Measurements from ENCODE around the gene KCTD13.

KCTD13 gene

DNA sequence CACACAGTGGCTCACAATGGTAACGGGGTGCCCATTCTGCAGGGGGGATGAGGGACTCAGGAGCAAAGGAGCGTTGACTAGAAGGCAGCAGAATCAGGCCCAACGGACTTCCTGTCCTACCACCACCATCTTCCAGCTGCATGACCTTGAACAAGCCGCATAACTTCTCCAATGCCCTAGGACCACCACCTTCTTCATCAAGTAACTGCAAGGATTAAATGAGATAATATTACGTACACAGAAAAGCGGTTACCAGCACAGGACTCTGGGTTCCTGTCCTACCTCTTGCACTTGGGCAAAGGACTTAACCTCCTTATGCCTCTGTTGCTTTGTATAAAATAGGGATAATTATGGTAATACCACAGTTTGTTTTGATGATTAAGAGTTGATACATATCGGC is 21.1 kb downstream of the KCTD13 start:
- no peak for DNase-seq (ENCODE audit: low spot score)
- TF ChIP-seq, protein P1, sequence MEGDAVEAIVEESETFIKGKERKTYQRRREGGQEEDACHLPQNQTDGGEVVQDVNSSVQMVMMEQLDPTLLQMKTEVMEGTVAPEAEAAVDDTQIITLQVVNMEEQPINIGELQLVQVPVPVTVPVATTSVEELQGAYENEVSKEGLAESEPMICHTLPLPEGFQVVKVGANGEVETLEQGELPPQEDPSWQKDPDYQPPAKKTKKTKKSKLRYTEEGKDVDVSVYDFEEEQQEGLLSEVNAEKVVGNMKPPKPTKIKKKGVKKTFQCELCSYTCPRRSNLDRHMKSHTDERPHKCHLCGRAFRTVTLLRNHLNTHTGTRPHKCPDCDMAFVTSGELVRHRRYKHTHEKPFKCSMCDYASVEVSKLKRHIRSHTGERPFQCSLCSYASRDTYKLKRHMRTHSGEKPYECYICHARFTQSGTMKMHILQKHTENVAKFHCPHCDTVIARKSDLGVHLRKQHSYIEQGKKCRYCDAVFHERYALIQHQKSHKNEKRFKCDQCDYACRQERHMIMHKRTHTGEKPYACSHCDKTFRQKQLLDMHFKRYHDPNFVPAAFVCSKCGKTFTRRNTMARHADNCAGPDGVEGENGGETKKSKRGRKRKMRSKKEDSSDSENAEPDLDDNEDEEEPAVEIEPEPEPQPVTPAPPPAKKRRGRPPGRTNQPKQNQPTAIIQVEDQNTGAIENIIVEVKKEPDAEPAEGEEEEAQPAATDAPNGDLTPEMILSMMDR (IDR thresholded peaks at IDR 0.05; ENCODE audit: extremely low read depth, missing control alignments) = no peak

DNA sequence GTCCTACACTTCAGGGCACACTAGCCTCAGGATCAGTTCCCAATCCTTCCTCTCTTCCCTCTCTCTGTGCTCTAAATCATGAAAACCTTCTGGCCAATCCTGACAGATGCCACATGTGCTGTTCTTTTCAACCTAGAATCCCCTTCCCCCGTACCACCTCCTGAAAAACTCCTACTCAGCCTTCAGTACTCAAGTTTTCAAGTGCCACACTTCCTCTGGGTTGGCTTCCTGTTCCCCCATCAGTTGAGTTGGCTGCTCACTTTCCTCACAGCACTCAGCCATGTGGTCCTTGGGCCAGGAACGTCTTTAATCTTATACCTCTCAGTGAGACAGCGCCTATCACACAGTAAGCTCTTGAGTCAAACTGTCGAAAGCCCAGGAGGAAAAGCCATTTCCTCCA is 22.4 kb downstream of the KCTD13 start:
- TF ChIP-seq, protein P1 (IDR thresholded peaks at IDR 0.05; ENCODE audit: extremely low read depth, missing control alignments) = no peak

DNA sequence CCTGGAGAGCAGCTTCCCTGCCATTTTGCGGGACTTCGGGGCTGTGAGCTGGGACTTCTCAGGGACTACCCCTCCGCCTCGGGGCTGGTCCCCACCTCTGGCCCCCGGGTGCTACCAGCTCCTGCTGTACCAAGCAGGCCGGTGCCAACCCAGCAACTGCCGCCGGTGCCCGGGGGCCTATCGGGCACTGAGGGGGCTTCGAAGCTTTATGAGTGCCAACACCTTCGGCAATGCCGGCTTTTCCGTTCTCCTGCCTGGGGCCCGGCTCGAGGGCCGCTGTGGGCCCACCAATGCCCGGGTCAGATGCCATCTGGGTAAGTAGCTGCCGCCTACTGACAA is 24.4 kb downstream of the KCTD13 start:
- TF ChIP-seq, protein P1 (IDR thresholded peaks at IDR 0.05; ENCODE audit: extremely low read depth, missing control alignments) = no peak
- DNase-seq (ENCODE audit: low spot score) = no peak

More for the DNA sequence above, 22.4 kb downstream of the KCTD13 start:
- no peak for DNase-seq (ENCODE audit: low spot score)

DNA sequence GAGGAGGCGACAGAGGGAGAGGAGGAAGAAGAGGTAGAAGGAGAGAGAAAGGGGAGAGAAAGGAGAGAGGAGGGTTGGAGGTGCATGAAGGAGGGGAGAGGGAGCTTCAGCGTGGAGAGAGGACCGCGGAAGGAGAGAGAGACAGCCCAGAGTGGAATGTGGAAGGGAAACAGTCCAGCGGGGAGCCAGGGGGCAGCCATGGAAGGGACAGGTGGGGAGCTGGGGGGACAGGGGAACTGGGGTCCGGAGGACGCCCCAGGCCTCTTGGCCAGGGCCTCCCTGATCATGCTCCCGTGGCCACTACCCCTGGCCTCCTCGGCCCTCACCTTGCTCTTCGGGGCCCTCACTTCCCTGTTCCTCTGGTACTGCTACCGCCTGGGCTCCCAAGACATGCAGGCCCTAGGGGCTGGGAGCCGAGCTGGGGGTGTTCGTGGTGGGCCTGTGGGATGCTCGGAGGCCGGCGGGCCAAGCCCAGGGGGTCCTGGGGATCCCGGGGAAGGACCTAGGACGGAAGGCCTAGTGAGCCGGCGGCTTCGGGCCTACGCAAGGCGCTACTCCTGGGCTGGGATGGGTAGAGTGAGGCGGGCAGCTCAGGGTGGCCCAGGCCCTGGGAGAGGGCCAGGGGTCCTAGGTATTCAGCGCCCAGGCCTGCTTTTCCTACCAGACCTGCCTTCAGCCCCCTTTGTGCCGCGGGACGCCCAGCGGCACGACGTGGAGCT is 25.0 kb downstream of the KCTD13 start:
- DNase-seq (ENCODE audit: low spot score) = no peak
- TF ChIP-seq, protein P1 (IDR thresholded peaks at IDR 0.05; ENCODE audit: extremely low read depth, missing control alignments) = no peak

DNA sequence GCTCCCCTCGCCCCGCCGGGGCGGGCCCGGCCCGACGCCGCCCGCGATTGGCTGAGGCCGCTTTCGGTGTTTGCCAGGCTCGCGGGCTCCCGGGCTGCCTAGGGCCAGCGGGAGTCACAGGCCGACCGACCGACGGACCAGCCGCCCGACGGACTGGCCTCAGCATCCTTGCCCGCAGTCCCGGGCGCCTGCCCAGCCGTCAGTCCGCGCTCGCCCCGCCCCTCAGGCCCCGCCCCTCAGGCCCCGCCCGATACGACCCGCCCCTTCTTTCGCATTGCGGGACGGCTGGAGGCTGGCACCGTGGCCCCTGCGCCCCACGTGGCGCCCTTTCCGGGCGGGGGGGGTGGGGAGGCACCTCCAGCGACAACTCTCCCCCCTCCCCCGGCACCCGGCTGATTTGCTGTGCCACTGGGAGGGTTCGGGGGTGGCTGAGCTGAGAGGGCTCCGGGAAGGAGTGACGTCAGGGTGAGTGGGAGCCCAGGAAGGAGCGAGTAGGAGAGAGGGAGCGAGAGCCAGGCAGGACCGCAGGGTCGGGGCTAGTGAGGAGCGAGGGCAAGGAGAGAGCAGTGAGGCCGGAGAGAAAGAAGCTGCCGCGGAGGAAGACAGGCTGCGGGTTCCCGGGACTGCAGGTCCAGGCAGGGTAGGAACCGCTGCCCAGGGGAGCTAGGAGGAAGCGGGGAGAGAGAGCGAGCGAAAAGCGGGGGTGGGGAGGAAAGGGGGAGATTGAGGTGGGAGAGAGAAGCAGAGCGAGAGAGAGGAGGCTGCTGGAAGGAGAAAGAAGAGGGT is 25.7 kb downstream of the KCTD13 start, which contains the start of gene ASPHD1:
TSS of gene ASPHD1 (plus strand) at position 387 of the 786 bp plus-strand sequence. CDS start 484 bp downstream, outside the sequence.
- TF ChIP-seq, protein P1 (IDR thresholded peaks at IDR 0.05; ENCODE audit: extremely low read depth, missing control alignments) = no peak
- DNase-seq (ENCODE audit: low spot score) = peak; percentile 94

DNA sequence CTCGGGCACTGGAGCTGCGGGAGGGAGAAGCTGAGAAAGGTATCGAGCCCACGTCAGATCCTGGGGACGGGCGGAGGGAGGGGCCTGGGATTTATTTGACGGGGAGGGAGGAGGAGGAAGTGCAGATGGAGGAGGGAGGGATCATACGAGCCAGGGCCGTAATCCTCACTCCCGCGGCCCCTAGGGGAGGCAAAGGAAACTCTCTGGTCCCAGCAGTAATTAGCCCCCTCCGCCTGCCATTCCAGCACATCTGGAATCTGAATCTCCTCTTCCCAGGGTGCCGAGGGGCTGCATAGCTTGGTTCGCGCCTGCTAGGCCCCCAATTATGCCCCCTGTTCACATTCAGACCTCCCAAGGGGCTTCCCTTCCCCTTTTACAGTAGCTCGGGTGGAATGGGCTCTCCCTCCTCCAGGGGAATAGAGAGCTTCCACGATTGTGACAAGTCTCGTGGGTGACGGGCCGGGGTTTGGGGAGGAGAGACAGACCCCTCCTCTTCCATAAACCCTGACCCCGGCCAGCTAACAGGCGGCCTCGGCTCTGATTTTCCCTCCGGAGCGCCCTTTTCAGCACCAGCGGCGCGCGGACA is 26.4 kb downstream of the KCTD13 start, which contains the start of gene SEZ6L2:
TSS of gene SEZ6L2 (minus strand) at position 35 of the 586 bp plus-strand sequence. CDS start 531 bp downstream, outside the sequence.
- DNase-seq (ENCODE audit: low spot score) = peak; percentile 44
- TF ChIP-seq, protein P1 (IDR thresholded peaks at IDR 0.05; ENCODE audit: extremely low read depth, missing control alignments) = no peak
